SU-DHL-6 (cell line): Measurements from ENCODE around the gene PARP8.
"Not testable (repeated sequence)": the region's sequence is repeated elsewhere in the genome, so short reads cannot be mapped to it uniquely, and the experiment has no call there.

Experiments
- H2AFZ ChIP-seq: fragments of 200-600 bp; sonication (generic); 2 replicates; pipeline ENCODE4 v1.6.1; 2014; ENCODE audit warnings: low read depth, mild to moderate bottlenecking, moderate library complexity, mixed read lengths, antibody characterized with exemption, low read length; ENCODE audit not compliant: severe bottlenecking
- H3F3A ChIP-seq: fragments of 200-600 bp; shearing (Covaris generic); 2 replicates; pipeline ENCODE4 v1.6.0; 2016; ENCODE audit warnings: antibody characterized with exemption, mild to moderate bottlenecking; ENCODE audit not compliant: insufficient read depth
- H3K27ac ChIP-seq: fragments of 200-600 bp; sonication (generic); 2 replicates; pipeline ENCODE4 v1.5.1; 2016; ENCODE audit warnings: low read depth, mild to moderate bottlenecking, low read length, moderate library complexity, mixed read lengths
- H3K27me3 ChIP-seq: fragments of 200-600 bp; sonication (generic), shearing (Covaris generic); 2 replicates; pipeline ENCODE4 v1.6.0; 2014; ENCODE audit warnings: mild to moderate bottlenecking, low read length
- H3K36me3 ChIP-seq: fragments of 200-600 bp; sonication (generic); 2 replicates; pipeline ENCODE4 v1.6.1; 2014; ENCODE audit warnings: mild to moderate bottlenecking, low read length, mixed read lengths
- H3K4me2 ChIP-seq: fragments of 300-600, 200-600 bp; shearing (Covaris generic), sonication (generic); 2 replicates; pipeline ENCODE4 v1.6.0; 2014; ENCODE audit warnings: low read length, low read depth, mild to moderate bottlenecking; ENCODE audit not compliant: poor library complexity, severe bottlenecking
- H3K4me3 ChIP-seq: fragments of 200-600 bp; sonication (generic); 2 replicates; pipeline ENCODE4 v1.5.1; 2014; ENCODE audit warnings: antibody characterized with exemption, low read length, mild to moderate bottlenecking, mixed read lengths; ENCODE audit not compliant: insufficient read depth, poor library complexity, severe bottlenecking
- H3K79me2 ChIP-seq: fragments of 200-600 bp; sonication (generic); 2 replicates; pipeline ENCODE4 v1.6.1; 2014; ENCODE audit warnings: mild to moderate bottlenecking, low read length, moderate library complexity; ENCODE audit not compliant: insufficient read depth
- H3K9ac ChIP-seq: fragments of 200-600 bp; sonication (generic); 2 replicates; pipeline ENCODE4 v1.7.0; 2014; ENCODE audit warnings: mild to moderate bottlenecking, low read length
- H3K9me2 ChIP-seq: fragments of 200-600 bp; sonication (generic); replicated peaks from 2 replicates; pipeline ENCODE4 v1.6.1; 2014; ENCODE audit warnings: low read length; ENCODE audit not compliant: insufficient read depth
- H3K9me3 ChIP-seq: fragments of 200-600 bp; sonication (generic); 2 replicates; pipeline ENCODE4 v1.6.1; 2014; ENCODE audit warnings: low read length, mixed read lengths; ENCODE audit not compliant: insufficient read depth
- H4K20me1 ChIP-seq: fragments of 200-600 bp; sonication (generic); 2 replicates; pipeline ENCODE4 v1.6.1; 2014; ENCODE audit warnings: low read depth, mild to moderate bottlenecking, antibody characterized with exemption, low read length, moderate library complexity, mixed read lengths
- EZH2phosphoT487 ChIP-seq: fragments of 200-600 bp; sonication (generic), shearing (Covaris generic); conservative IDR thresholded peaks from 2 replicates; pipeline ENCODE4 v1.6.1; 2018; ENCODE audit warnings: mild to moderate bottlenecking, antibody characterized with exemption, low read length, moderate library complexity, mixed read lengths
- TF ChIP-seq, protein P1 (sequence below): fragments of 200-600 bp; sonication (generic); IDR thresholded peaks from one replicate; pipeline ENCODE4 v1.5.1; 2017; ENCODE audit warnings: antibody characterized with exemption, mild to moderate bottlenecking, low read length, moderate library complexity; ENCODE audit not compliant: insufficient read depth, poor library complexity, severe bottlenecking

The PARP8 gene, protein sequence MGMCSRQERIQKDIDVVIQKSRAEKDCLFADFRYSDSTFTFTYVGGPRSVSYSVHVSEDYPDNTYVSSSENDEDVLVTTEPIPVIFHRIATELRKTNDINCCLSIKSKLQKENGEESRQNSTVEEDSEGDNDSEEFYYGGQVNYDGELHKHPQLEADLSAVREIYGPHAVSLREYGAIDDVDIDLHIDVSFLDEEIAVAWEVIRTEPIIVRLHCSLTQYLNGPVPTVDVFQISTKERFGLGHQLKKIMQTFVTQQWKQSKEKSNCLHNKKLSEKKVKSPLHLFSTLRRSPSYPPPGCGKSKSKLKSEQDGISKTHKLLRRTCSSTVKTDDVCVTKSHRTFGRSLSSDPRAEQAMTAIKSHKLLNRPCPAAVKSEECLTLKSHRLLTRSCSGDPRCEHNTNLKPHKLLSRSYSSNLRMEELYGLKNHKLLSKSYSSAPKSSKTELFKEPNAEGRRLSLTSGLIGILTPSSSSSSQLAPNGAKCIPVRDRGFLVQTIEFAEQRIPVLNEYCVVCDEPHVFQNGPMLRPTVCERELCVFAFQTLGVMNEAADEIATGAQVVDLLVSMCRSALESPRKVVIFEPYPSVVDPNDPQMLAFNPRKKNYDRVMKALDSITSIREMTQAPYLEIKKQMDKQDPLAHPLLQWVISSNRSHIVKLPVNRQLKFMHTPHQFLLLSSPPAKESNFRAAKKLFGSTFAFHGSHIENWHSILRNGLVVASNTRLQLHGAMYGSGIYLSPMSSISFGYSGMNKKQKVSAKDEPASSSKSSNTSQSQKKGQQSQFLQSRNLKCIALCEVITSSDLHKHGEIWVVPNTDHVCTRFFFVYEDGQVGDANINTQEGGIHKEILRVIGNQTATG

DNA sequence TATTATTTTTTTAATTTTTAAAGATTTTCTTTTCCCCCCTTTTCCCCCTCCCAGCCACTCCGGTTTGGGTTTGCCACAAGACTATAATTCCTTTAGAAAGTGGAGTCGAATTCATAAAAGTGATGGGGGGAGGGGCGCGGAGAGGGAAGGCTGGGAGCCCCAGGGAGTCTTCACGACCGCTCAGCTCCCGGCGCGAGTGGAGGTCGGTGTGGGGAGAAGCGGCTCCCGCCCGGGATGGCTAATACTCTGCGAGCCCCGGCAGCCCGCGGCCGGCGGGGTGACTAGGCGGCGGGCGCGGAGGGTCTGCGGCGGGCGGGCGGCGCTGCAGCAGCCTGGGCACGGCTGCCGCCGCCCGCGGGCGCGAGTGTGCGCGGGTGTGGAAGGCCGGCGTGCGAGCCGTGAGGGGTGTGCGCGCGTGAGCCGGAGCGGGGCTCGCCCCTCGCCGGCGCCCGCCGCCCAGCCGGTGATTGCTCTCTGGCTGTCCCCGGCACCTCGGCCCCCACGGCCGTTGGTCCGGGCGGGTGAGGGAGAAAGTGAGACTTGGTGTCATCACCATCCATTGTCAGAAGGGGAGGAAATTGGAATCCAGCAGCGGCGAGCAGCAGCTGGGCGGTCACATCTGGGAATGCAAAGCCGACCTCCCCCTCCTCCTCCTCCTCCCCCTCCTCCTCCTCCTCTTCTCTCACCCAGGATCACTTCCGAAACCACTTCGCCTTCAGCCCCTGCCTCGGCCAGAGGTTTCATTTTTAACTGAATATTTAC lies at the start of gene PARP8:
Gene PARP8, plus strand, starts transcription at position 377 of the 762 bp plus-strand sequence. CDS start 459 bp downstream, outside the sequence.
- peak within 1 kb of the TSS; percentile 70 for H3K4me2 ChIP-seq
- peaks cover 22% of the 10 kb centered on the region for H3F3A ChIP-seq
- H3K36me3 ChIP-seq: no peaks in the 10 kb centered on the region
- peak within 1 kb of the TSS; percentile 93 for H3K9ac ChIP-seq
- H3K27me3 ChIP-seq: no peaks in the 10 kb centered on the region
- H3K27ac ChIP-seq: peak within 1 kb of the TSS; percentile 77
- H3K9me3 ChIP-seq: no peaks in the 10 kb centered on the region
- H4K20me1 ChIP-seq: no peaks in the 10 kb centered on the region
- peaks cover 13% of the 10 kb centered on the region; the same call in 1 of the 2 replicates for H3K79me2 ChIP-seq
- peak within 1 kb of the TSS; percentile 85 for H2AFZ ChIP-seq
- H3K4me3 ChIP-seq: peak within 1 kb of the TSS; percentile 98
- H3K9me2 ChIP-seq: no peaks in the 10 kb centered on the region
- TF ChIP-seq, protein P1, sequence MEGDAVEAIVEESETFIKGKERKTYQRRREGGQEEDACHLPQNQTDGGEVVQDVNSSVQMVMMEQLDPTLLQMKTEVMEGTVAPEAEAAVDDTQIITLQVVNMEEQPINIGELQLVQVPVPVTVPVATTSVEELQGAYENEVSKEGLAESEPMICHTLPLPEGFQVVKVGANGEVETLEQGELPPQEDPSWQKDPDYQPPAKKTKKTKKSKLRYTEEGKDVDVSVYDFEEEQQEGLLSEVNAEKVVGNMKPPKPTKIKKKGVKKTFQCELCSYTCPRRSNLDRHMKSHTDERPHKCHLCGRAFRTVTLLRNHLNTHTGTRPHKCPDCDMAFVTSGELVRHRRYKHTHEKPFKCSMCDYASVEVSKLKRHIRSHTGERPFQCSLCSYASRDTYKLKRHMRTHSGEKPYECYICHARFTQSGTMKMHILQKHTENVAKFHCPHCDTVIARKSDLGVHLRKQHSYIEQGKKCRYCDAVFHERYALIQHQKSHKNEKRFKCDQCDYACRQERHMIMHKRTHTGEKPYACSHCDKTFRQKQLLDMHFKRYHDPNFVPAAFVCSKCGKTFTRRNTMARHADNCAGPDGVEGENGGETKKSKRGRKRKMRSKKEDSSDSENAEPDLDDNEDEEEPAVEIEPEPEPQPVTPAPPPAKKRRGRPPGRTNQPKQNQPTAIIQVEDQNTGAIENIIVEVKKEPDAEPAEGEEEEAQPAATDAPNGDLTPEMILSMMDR: no peak
- TF ChIP-seq EZH2phosphoT487: no peak

DNA sequence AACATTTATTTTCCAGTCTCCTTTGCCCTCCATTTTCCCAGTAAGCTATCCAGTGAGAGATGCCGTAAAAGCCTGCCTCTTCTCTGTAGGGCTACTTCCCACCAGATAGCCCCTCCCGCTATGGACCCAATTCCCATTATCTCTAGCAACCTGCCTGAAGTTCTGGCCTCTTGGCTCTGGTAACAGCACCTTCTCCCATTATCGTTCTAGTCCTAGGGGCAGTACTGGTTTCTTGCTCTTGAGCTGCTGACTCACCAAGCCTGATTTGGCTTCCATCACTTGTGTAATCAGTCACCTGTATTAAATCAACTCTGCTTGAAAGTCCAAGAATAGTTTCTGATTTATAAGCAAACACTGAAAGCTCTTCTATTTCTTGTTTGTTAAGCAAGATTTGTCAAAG lies 42.8 kb upstream of the PARP8 start:
- no peaks in the 10 kb centered on the region for H3K9me2 ChIP-seq

DNA sequence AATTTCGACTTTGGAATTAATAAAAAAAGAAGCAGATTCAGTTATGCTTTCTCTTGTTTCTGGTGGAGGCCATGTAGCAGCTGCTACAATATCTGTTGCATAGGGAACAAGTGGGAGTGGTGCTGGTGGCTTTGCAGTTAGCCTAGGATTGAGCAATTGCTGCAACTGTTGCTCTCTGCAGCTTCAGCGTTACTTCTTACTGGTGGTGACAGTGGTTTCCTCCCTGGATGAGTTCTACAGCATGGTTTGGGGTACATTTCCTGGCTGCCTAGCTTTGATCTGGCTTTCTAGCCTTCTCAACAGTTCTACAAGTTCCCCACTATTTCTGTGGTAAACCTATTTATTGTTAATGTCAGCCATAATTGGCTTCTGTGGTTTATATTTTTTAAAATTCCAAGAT lies 31.6 kb upstream of the PARP8 start:
- H4K20me1 ChIP-seq, H3K4me3 ChIP-seq, H3K9ac ChIP-seq, H3F3A ChIP-seq, H3K4me2 ChIP-seq, H2AFZ ChIP-seq, H3K27ac ChIP-seq, H3K9me3 ChIP-seq, H3K27me3 ChIP-seq, H3K79me2 ChIP-seq, H3K9me2 ChIP-seq, H3K36me3 ChIP-seq: not testable (repeated sequence)

More for the DNA sequence above, 42.8 kb upstream of the PARP8 start:
- H3F3A ChIP-seq: no peaks in the 10 kb centered on the region
- H3K36me3 ChIP-seq: no peaks in the 10 kb centered on the region
- no peaks in the 10 kb centered on the region for H4K20me1 ChIP-seq
- H3K4me2 ChIP-seq: no peak overlapping the region
- no peaks in the 10 kb centered on the region for H3K9me3 ChIP-seq
- no peak overlapping the region for H2AFZ ChIP-seq
- no peak overlapping the region for H3K4me3 ChIP-seq
- H3K27ac ChIP-seq: no peak overlapping the region
- TF ChIP-seq, protein P1: no peak
- no peak for TF ChIP-seq EZH2phosphoT487
- H3K9ac ChIP-seq: no peak overlapping the region
- H3K79me2 ChIP-seq: no peaks in the 10 kb centered on the region
- no peaks in the 10 kb centered on the region for H3K27me3 ChIP-seq

DNA sequence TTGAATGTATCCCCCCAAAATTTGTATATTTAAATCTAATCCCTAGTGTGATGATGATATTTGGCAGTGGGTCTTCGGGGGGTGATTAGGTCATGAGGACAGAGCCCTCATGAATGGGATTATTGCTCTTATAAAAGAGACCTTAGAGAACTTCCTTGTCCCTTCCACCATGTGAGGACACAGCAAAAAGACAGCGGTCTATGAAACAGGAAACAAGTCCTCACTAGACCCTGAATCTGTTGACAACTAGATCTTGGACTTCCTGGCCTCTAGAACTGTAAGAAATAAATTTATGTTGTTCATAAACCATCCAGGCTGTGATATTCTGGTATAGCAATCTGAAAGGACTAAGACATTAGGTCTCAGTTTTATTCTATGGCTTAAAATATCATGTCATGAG lies 28.9 kb upstream of the PARP8 start:
- H3K4me3 ChIP-seq, H2AFZ ChIP-seq, H3K27me3 ChIP-seq, H3K9me3 ChIP-seq, H3K36me3 ChIP-seq, H3K27ac ChIP-seq, H3F3A ChIP-seq, H3K9ac ChIP-seq, H4K20me1 ChIP-seq, H3K79me2 ChIP-seq, H3K4me2 ChIP-seq, H3K9me2 ChIP-seq: not testable (repeated sequence)
